ENCODE measurements around the gene PIK3C2B. TPM values are rescaled to one million over a fixed set of nuclear protein-coding genes. Genes with fewer than 3 reads are reported as not detected.
A peak's percentile ranks its signal among the peaks of the same experiment; 100 is the strongest.
"Not testable (repeated sequence)": the region's sequence is repeated elsewhere in the genome, so short reads cannot be mapped to it uniquely, and the experiment has no call there.

Gene PIK3C2B
- total RNA-seq, 2 experiments from 2014 or later, result 26.2 to 28.4 TPM

DNA sequence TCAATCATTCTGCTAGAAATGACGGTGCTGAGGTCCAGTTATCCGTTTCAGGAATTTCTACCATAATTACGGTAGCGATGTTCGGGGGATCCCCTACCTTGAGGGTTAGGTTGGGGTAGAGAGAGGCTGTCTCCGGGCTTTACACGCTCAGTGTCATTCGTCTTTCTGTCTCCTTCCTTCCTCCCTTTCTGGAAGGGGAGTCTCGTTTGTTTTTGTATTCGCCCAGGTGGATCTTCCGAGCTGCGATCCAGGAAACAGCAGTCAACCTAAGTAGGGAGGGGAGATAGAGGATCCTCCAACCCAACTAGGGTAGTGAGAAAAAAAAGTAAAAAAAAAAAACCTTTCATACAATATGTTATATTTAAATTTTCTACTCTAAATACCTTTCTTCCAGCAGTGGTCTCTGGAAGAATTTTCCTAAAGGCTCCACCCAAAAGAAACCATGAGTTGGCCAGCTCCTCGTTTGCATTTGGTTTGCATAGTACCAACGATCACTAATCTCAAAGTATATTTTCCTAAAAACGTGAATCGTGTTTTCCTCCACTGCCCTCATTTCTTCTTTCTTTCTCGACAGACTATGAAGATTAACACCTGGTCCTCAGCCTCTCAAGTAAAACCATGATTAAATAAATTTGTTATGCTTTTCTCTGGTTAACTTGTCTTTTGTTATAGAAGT, 611 bp upstream of the PIK3C2B start:
- Mint-ChIP-seq H3K36me3 (ENCODE audit: low read depth) (no peaks in the 10 kb centered on the region), H3K9me3 (ENCODE audit: insufficient read depth) (no peaks in the 10 kb centered on the region), H3K27me3 (ENCODE audit: low read depth) (peaks cover 2% of the 10 kb centered on the region), H3K4me1 (ENCODE audit: low read depth) (peaks cover 55% of the 10 kb centered on the region), H3K4me3 (peak overlapping the region; percentile 77), H3K27ac (peak overlapping the region; percentile 80)
- DNase-seq (no peak), ATAC-seq (peak; percentile 43)
- CTCF ChIA-PET, result interaction anchor here (0.8 to 18.9 kb wide), 13 partner anchors 7 to 312 kb away, joined by 3 to 1090 read pairs (median 11); no protein-coding TSS in a partner anchor
- POLR2A ChIA-PET, result interaction anchor here (0.6 to 3.4 kb wide), 11 partner anchors 11 to 250 kb away, joined by 3 to 27 read pairs (median 5); partner anchors contain the start of gene MDM4

DNA sequence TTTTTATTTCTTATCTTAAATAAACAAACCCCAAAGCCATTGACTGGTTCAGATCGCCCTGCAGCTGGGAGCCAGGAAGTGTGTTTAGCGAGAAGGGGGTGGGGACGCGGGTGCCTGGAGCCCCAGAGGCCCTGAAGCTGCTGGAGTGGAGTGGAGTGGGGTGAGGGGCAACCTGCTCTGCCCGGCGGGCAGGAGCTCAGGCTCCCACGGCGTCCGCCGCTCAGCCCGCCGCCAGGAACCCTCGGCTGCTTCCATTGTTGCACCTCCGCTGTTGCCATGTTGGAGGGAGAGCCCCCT, 673 bp downstream of the PIK3C2B start:
- ATAC-seq (peak; percentile 59), DNase-seq (peak; percentile 71)
- Mint-ChIP-seq H3K4me3 (peak overlapping the region; percentile 77), H3K27ac (peak overlapping the region; percentile 89), H3K4me1 (ENCODE audit: low read depth) (peaks cover 53% of the 10 kb centered on the region), H3K27me3 (ENCODE audit: low read depth) (peaks cover 2% of the 10 kb centered on the region), H3K36me3 (ENCODE audit: low read depth) (peaks cover 5% of the 10 kb centered on the region), H3K9me3 (ENCODE audit: insufficient read depth) (no peaks in the 10 kb centered on the region)
- ChIA-PET POLR2A (interaction anchor here (0.8 to 3.4 kb wide), 13 partner anchors 9 to 93 kb away, joined by 3 to 27 read pairs (median 5); partner anchors contain the start of gene MDM4), CTCF (interaction anchor here (0.8 to 18.9 kb wide), 15 partner anchors 8 to 736 kb away, joined by 3 to 1090 read pairs (median 7); no protein-coding TSS in a partner anchor)

DNA sequence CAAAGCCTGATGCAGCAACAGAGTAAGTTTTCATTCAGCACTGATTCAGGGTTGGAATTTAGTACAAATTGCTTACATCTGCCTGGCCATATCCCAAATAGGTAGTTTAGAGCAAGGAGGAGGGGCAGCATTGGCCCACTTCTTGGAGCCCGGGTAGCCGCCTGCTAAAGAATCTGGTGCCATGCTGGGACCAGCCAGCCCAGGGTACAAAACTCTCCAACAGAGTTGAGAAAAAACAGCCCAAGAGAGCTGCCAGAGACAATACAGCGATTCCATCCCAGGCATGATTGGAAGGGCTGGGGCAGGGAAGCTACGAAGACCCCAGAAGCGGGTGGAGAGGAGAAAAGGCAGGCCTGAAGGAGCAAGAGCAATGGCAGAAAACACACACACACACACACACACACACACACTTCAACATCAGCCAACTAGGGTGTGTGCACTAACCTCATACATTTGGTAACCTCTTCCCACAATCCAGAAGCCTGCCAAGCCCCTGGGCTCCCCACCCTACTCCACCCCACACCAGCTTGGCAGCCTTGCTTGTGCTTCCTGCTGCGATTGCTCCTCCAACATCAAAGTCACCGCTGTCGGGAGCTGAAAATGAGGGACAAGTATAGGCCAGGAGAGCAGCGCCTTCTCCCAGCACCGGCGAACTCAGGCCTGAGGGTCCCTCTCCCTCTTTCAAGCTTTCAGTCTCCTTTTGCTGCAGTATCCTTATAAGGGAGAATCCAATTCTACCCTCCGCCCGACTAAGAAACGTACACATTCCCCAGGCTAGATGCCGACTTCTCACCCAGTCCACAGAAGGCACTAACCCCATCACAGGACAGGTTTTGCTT, 1.2 kb downstream of the PIK3C2B start:
- peaks cover 53% of the 10 kb centered on the region for H3K4me1 Mint-ChIP-seq (ENCODE audit: low read depth)
- POLR2A ChIA-PET, result interaction anchor here (0.8 to 3.4 kb wide), 11 partner anchors 10 to 92 kb away, joined by 3 to 27 read pairs (median 5); partner anchors contain the start of gene MDM4
- CTCF ChIA-PET, result interaction anchor here (0.6 to 18.9 kb wide), 18 partner anchors 7 to 314 kb away, joined by 3 to 1090 read pairs (median 6); no protein-coding TSS in a partner anchor
- H3K27me3 Mint-ChIP-seq (ENCODE audit: low read depth), result peaks cover 2% of the 10 kb centered on the region
- H3K27ac Mint-ChIP-seq, result peak overlapping the region; percentile 89
- H3K4me3 Mint-ChIP-seq, result peak overlapping the region; percentile 77
- peak; percentile 46 for DNase-seq
- no peak for ATAC-seq
- H3K36me3 Mint-ChIP-seq (ENCODE audit: low read depth), result peaks cover 5% of the 10 kb centered on the region
- H3K9me3 Mint-ChIP-seq (ENCODE audit: insufficient read depth), result no peaks in the 10 kb centered on the region

DNA sequence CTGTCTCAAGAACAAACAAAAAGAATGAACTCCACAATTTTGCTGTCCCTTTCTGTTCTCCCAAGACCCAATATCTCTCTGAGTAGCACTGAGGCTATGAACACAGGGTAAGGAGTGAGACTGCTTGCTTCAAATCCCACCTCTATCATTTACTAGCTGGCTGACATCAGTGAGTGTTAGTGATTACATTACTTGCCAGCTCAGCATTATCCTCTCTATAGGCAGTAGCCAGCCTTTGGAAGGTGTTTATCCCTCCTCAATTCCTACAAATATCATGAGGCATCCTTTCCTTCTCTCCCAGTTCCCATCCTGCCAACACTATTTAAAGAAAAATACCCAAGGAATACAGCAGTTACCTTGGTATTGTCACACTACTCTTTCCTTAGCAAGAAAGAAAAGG, 3.0 kb downstream of the PIK3C2B start:
- no peaks in the 10 kb centered on the region for H3K27me3 Mint-ChIP-seq (ENCODE audit: low read depth)
- peaks cover 54% of the 10 kb centered on the region for H3K4me1 Mint-ChIP-seq (ENCODE audit: low read depth)
- H3K27ac Mint-ChIP-seq, result no peak overlapping the region
- no peaks in the 10 kb centered on the region for H3K9me3 Mint-ChIP-seq (ENCODE audit: insufficient read depth)
- ChIA-PET POLR2A (no interaction called here), CTCF (interaction anchor here (1.2 to 18.9 kb wide), 7 partner anchors 11 to 316 kb away, joined by 3 to 1090 read pairs (median 7); no protein-coding TSS in a partner anchor)
- DNase-seq, result no peak
- H3K4me3 Mint-ChIP-seq, result no peak overlapping the region
- ATAC-seq, result no peak
- H3K36me3 Mint-ChIP-seq (ENCODE audit: low read depth), result peaks cover 15% of the 10 kb centered on the region

DNA sequence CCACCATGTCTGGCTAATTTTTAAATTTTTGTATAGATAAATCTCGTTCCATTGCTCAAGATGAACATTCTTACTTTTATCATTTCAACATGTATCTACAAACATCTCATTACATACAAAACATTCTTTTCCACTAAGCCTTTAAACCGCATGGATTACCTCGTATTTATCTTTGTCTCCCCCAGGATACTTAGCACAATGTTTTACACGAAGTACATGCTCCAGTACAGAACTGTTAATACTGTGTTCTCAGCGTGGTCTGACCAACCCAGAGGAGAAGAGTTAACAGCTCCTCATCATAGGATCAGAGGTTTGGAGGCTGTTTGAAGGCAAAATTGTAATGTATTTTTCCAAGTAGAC, 7.4 kb downstream of the PIK3C2B start:
- no peaks in the 10 kb centered on the region for H3K27me3 Mint-ChIP-seq (ENCODE audit: low read depth)
- POLR2A ChIA-PET, result no interaction called here
- no peak for ATAC-seq

DNA sequence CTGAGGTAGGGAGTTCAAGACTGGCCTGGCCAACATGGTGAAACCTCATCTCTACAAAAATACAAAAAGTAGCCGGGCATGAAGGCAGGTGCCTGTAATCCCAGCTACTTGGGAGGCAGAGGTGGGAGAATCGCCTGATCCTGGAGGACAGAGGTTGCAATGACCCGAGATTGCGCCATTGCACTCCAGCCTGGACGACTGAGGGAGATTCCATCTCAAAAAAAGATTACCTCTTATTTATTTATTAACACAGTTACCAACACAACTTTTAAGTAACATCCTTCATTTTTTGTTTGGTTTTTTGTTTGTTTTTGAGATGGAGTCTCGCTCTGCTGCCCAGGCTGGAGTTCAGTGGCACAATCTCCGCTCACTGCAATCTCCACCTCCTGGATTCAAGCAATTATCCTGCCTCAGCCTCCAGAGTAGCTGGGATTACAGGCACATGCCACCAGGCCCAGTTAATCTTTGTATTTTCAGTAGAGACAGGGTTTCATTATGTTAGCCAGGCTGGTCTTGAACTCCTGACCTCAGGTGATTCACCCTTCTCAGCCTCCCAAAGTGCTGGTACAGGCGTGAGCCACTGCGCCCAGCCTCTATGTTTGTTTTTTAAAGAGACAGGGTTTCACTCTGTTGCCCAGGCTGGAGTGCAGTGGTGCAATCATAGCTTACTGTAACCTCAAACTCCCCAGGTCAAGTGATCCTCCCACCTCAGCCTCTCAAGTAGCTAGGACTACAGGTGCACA, 7.9 kb downstream of the PIK3C2B start:
- H3K4me3 Mint-ChIP-seq; POLR2A ChIA-PET; ATAC-seq; H3K9me3 Mint-ChIP-seq (ENCODE audit: insufficient read depth); H3K27me3 Mint-ChIP-seq (ENCODE audit: low read depth); H3K27ac Mint-ChIP-seq; DNase-seq: not testable (repeated sequence)
- Mint-ChIP-seq H3K4me1 (ENCODE audit: low read depth) (peaks cover 20% of the 10 kb centered on the region), H3K36me3 (ENCODE audit: low read depth) (peaks cover 15% of the 10 kb centered on the region)
- CTCF ChIA-PET, result interaction anchor here (0.9 to 3.2 kb wide), 8 partner anchors 8 to 88 kb away, joined by 3 to 13 read pairs (median 4); partner anchors contain the start of gene PIK3C2B

More for the DNA sequence above, 7.4 kb downstream of the PIK3C2B start:
- no peak overlapping the region for H3K27ac Mint-ChIP-seq
- CTCF ChIA-PET, result interaction anchor here (1.1 to 3.2 kb wide), 4 partner anchors 16 to 89 kb away, joined by 3 to 13 read pairs (median 8); no protein-coding TSS in a partner anchor
- no peak overlapping the region for H3K4me3 Mint-ChIP-seq
- peaks cover 25% of the 10 kb centered on the region for H3K4me1 Mint-ChIP-seq (ENCODE audit: low read depth)
- peaks cover 15% of the 10 kb centered on the region for H3K36me3 Mint-ChIP-seq (ENCODE audit: low read depth)
- no peak for DNase-seq
- no peaks in the 10 kb centered on the region for H3K9me3 Mint-ChIP-seq (ENCODE audit: insufficient read depth)

DNA sequence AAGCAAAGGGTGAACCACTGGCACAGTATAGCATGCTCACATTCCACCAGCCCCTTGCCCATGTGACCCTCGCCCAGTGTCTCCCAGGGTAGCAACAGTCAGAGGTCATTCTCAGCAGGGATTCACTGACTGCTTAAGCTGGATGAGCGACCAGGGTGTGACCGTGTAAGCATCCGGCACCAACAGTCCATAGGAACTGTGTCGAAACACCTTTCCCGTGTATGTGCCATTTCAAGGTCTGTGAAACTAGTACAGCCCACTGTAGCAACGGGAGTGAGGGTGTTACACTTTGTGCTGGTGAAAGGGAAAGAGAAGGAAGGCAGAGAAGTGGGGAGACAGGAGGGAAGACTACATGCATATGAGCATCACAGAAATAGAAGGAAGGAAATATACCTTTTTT, 10.8 kb downstream of the PIK3C2B start:
- peaks cover 9% of the 10 kb centered on the region for H3K36me3 Mint-ChIP-seq (ENCODE audit: low read depth)
- no peak for DNase-seq
- no peaks in the 10 kb centered on the region for H3K9me3 Mint-ChIP-seq (ENCODE audit: insufficient read depth)
- CTCF ChIA-PET, result interaction anchor here (0.9 kb wide), 1 partner anchor 85 kb away, joined by 4 read pairs; no protein-coding TSS in a partner anchor
- no peak overlapping the region for H3K27ac Mint-ChIP-seq
- no peak overlapping the region for H3K4me3 Mint-ChIP-seq
- H3K4me1 Mint-ChIP-seq (ENCODE audit: low read depth), result peaks cover 30% of the 10 kb centered on the region
- H3K27me3 Mint-ChIP-seq (ENCODE audit: low read depth), result no peaks in the 10 kb centered on the region
- no peak for ATAC-seq
- POLR2A ChIA-PET, result no interaction called here

DNA sequence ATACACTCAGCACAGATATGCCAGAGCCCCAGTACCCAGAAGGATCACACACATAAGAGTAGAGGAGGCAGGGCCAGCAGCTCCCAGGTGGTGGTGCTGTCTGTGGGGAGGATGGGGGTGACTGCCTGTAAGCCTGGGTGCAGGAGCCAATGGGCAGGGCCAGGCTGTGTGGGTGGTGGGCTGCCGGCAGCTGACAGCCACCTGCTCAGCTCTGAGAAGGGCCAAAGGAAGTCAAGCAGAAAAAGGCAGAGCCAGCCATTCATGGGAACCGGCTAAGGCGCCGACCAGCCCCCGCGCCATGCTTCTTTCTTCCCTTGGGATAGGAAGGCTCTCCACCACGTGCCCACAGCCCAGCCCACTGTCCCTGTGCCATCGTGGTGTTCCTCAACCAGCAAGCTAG, 14.1 kb downstream of the PIK3C2B start:
- CTCF ChIA-PET, result interaction anchor here (1.1 to 5.6 kb wide), 6 partner anchors 14 to 82 kb away, joined by 4 to 39 read pairs (median 18); partner anchors contain the start of gene PIK3C2B
- POLR2A ChIA-PET, result no interaction called here
- ATAC-seq, result peak; percentile 32
- no peak overlapping the region for H3K27ac Mint-ChIP-seq
- no peak overlapping the region for H3K4me3 Mint-ChIP-seq
- H3K27me3 Mint-ChIP-seq (ENCODE audit: low read depth), result no peaks in the 10 kb centered on the region
- no peaks in the 10 kb centered on the region for H3K36me3 Mint-ChIP-seq (ENCODE audit: low read depth)
- H3K4me1 Mint-ChIP-seq (ENCODE audit: low read depth), result peaks cover 34% of the 10 kb centered on the region
- H3K9me3 Mint-ChIP-seq (ENCODE audit: insufficient read depth), result no peaks in the 10 kb centered on the region
- DNase-seq, result no peak

DNA sequence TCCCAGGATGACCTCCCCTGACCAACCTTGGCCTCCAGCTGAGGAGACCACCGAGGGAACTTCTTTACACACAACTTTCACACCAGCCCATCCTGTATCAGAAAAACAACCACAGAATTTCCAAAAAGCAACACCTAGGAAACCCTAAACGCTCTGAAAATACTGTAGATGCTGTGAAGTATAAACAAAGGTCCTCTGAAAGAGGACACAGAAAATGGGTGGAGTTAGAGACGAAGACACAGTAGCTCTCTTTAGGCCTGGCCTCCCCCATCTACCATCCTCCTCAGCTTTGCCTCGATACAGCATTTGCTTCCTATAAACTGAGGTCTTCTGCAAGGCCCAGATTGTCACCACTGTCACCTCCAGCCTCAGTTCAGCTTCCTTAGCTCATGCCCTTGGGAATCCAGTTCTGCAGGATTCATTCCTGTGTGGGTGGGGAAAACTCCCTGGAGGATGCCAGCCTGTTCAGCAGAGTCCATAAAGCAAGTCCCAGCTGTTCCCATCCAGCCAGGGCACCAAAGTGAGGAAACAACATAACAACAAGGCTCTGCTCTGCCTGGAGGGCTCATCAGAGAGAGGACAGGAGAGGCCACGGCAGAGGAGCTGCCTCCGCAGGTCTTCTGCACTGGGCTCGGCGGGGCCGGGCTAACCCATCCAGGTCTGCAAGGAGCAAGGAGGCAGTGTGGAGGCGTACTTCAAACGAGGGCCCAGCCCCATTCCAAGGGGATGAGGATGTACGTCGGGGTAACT, 15.0 kb downstream of the PIK3C2B start:
- peaks cover 36% of the 10 kb centered on the region for H3K4me1 Mint-ChIP-seq (ENCODE audit: low read depth)
- CTCF ChIA-PET, result interaction anchor here (0.6 to 5.6 kb wide), 9 partner anchors 13 to 86 kb away, joined by 3 to 39 read pairs (median 4); partner anchors contain the start of gene PIK3C2B
- H3K4me3 Mint-ChIP-seq, result no peak overlapping the region

DNA sequence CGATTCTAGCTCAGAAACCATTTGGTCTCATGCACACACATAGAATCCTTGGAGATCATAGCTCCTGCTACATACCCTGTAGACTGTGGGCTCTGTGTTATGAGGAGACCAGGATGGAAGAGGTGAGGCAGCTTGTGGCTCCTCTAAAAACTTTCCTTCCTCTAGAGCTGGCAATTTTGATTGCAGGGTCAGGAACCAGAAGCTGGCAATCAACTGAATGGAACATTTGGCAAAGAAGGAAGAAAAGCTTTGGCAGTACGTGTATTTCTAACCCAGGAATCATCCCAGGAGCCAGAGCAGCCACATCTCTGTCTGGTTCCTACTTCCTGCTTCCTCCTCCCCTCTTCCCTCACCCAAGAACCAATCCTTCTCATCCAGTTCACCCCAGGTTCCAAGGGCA, 15.7 kb downstream of the PIK3C2B start:
- CTCF ChIA-PET, result interaction anchor here (1.1 to 5.6 kb wide), 8 partner anchors 12 to 87 kb away, joined by 3 to 39 read pairs (median 10); partner anchors contain the start of gene PIK3C2B
- no peak for DNase-seq
- no peaks in the 10 kb centered on the region for H3K9me3 Mint-ChIP-seq (ENCODE audit: insufficient read depth)
- no peaks in the 10 kb centered on the region for H3K27me3 Mint-ChIP-seq (ENCODE audit: low read depth)
- no peak overlapping the region for H3K27ac Mint-ChIP-seq
- POLR2A ChIA-PET, result interaction anchor here (2.8 kb wide), 1 partner anchor 15 kb away, joined by 18 read pairs; the partner anchor contains the start of gene PIK3C2B
- no peak overlapping the region for H3K4me3 Mint-ChIP-seq
- H3K4me1 Mint-ChIP-seq (ENCODE audit: low read depth), result peaks cover 36% of the 10 kb centered on the region
- ATAC-seq, result no peak
- no peaks in the 10 kb centered on the region for H3K36me3 Mint-ChIP-seq (ENCODE audit: low read depth)

More for the DNA sequence above, 15.0 kb downstream of the PIK3C2B start:
- no peaks in the 10 kb centered on the region for H3K9me3 Mint-ChIP-seq (ENCODE audit: insufficient read depth)
- POLR2A ChIA-PET, result interaction anchor here (2.8 kb wide), 1 partner anchor 14 kb away, joined by 18 read pairs; the partner anchor contains the start of gene PIK3C2B
- DNase-seq (no peak), ATAC-seq (no peak)
- H3K36me3 Mint-ChIP-seq (ENCODE audit: low read depth), result no peaks in the 10 kb centered on the region
- peak overlapping the region; percentile 37 for H3K27ac Mint-ChIP-seq
- H3K27me3 Mint-ChIP-seq (ENCODE audit: low read depth), result no peaks in the 10 kb centered on the region

Data from activated CD8-positive, alpha-beta T cell treated with anti-CD3 and anti-CD28 coated beads, Interleukin-2, amount 10 ng/mL, durations not matched to agents 7 days and 5 days (primary cell).